Uterus (tissue), 2 donors: ENCODE data around the gene SLC4A5.

Experiments
- CTCF ChIP-seq, 4 experiments: fragments of 200-600 bp in 2 of 4; fragments of 450-650 bp in 2 of 4; sonication (generic) in 2 of 4; IDR thresholded peaks; one replicate each; pipeline ENCODE4 v1.5.1; 2016 to 2019; ENCODE audit warnings: antibody characterized with exemption in 4 of 4, mild to moderate bottlenecking in 2 of 4, moderate library complexity in 1 of 4
- POLR2A ChIP-seq, 2 donors: fragments of 450-650 bp; IDR thresholded peaks; one replicate each; pipeline ENCODE4 v1.6.1; 2016; ENCODE audit warnings: antibody characterized with exemption in 2 of 2, mild to moderate bottlenecking in 1 of 2, moderate library complexity in 1 of 2

DNA sequence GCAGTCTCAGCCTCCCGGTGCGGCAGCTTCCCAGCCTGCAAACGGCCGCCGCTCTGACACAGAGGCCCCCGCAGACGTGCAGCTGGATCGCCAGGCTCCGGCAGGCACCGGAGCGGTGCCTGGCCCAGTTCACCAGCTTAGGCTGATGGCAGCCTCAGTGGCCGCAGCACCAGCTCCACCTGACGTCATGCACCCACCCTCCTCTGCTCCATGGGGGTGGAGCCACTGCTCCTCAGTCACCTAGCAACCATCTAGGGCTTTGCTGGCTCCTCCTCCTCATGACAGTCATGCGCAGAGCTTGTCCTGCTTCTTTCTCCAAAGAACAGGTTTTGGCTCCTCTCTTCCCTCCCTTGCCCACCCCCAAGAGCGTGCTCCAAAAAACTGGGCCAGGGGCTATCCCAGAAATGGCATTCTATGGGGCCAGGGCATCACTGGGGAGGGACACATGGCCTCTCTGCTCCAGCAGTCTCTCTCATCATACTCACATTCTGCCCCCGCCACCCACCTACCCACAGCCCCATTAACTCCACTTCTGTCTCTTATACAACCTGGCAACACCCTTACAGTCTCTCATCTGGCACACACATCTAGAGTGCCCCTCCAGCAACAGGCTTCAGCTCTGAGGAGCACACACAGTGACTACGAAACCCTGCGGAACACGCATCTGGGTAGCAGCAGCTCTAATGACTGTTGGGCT, 31.4 kb upstream of the SLC4A5 start:
- no peak for TF ChIP-seq CTCF (IDR thresholded peaks at IDR 0.05)
- TF ChIP-seq POLR2A (IDR thresholded peaks at IDR 0.05), result no peak
